Osteocyte (in vitro differentiated cells): ENCODE results near the gene KLHL33. TPM values are rescaled to one million over a fixed set of nuclear protein-coding genes. Genes with fewer than 3 reads are reported as not detected.

Experiments used
- DNase-seq: peaks from one replicate; pipeline ENCODE4 v3.0.0; 2021; ENCODE audit warnings: mixed read lengths; ENCODE audit not compliant: unreplicated experiment; ENCODE audit errors: extremely low spot score
- H3K27ac Mint-ChIP-seq: one replicate; pipeline ENCODE4 v1.8.0; 2021; ENCODE audit warnings: mild to moderate bottlenecking, mixed read lengths; ENCODE audit not compliant: unreplicated experiment
- H3K27me3 Mint-ChIP-seq: one replicate; pipeline ENCODE4 v1.8.0; 2021; ENCODE audit warnings: mixed read lengths; ENCODE audit not compliant: unreplicated experiment
- H3K36me3 Mint-ChIP-seq: one replicate; pipeline ENCODE4 v1.8.0; 2021; ENCODE audit warnings: mixed read lengths; ENCODE audit not compliant: unreplicated experiment
- H3K4me1 Mint-ChIP-seq: one replicate; pipeline ENCODE4 v1.8.0; 2021; ENCODE audit warnings: mixed read lengths; ENCODE audit not compliant: unreplicated experiment
- H3K4me3 Mint-ChIP-seq: one replicate; pipeline ENCODE4 v1.8.0; 2021; ENCODE audit warnings: mild to moderate bottlenecking, moderate library complexity, mixed read lengths; ENCODE audit not compliant: unreplicated experiment
- H3K9me3 Mint-ChIP-seq: one replicate; pipeline ENCODE4 v1.8.0; 2021; ENCODE audit warnings: mixed read lengths; ENCODE audit not compliant: unreplicated experiment
- total RNA-seq: library from RNA; stranded (reverse); gene quantifications from 2 replicates; pipeline ENCODE4 v1.2.1, GENCODE V29; 2021
- TF ChIP-seq, protein P1 (sequence below): fragments of 200-600 bp; sonication (generic); IDR thresholded peaks from 2 replicates; pipeline ENCODE4 v1.5.0; 2021; ENCODE audit warnings: antibody characterized with exemption, mild to moderate bottlenecking, moderate library complexity

Gene KLHL33
- total RNA-seq, 1 donor from 2014 or later = 0.08 TPM

DNA sequence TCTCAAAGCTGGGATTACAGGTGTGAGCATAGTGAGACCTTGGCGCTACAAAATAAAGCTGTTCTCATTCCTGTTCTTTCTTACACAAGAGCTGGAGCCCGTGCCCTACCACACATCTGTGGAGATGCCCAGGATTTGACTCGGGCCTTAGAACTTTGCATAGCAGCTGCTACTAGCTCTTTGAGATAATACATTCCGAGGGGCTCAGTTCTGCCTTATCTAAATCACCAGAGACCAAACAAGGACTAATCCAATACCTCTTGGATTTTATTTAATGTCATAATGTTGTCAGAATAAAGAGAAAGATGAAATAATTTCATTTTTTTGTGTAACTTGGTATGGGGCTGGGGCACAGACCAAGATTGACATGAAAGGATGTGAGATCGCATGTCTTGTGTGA lies 40.8 kb upstream of the KLHL33 start:
- Mint-ChIP-seq H3K9me3 (no peaks in the 10 kb centered on the region), H3K27ac (no peak overlapping the region), H3K4me1 (peaks cover 3% of the 10 kb centered on the region), H3K36me3 (peaks cover 27% of the 10 kb centered on the region), H3K4me3 (no peak overlapping the region), H3K27me3 (no peaks in the 10 kb centered on the region)
- DNase-seq = no peak
- TF ChIP-seq, protein P1, sequence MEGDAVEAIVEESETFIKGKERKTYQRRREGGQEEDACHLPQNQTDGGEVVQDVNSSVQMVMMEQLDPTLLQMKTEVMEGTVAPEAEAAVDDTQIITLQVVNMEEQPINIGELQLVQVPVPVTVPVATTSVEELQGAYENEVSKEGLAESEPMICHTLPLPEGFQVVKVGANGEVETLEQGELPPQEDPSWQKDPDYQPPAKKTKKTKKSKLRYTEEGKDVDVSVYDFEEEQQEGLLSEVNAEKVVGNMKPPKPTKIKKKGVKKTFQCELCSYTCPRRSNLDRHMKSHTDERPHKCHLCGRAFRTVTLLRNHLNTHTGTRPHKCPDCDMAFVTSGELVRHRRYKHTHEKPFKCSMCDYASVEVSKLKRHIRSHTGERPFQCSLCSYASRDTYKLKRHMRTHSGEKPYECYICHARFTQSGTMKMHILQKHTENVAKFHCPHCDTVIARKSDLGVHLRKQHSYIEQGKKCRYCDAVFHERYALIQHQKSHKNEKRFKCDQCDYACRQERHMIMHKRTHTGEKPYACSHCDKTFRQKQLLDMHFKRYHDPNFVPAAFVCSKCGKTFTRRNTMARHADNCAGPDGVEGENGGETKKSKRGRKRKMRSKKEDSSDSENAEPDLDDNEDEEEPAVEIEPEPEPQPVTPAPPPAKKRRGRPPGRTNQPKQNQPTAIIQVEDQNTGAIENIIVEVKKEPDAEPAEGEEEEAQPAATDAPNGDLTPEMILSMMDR = no peak

DNA sequence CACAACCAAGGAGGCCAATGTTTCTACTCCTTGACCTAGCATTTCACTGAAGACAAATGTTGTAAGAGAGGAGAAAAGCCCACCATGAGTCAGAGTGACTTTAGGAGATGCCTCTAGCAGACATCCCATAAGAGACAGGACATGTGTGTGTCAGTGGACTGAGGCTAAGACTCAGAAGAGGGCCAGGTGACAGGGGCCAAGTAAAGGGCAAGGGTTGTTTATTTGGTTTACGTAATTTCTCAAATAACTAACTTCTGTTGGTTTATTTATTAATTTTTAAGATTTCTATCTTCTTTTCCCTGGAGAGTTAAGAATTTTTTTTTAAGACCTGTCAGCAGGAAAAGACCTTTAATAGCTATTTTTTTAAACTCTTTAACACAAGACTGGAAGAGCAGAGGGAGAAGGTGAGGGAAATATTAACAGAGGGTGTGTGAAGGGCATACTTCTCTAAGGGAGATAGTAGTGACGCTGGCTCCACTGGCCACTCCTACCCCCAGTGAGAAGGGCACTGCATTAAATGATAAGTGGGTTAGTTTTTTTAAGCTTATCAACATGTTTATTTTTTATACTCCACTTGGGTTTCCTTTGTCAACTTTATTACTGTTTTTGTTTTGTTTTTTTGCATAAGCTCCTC lies 36.7 kb upstream of the KLHL33 start:
- no peak overlapping the region for H3K4me3 Mint-ChIP-seq
- H3K9me3 Mint-ChIP-seq = no peaks in the 10 kb centered on the region
- no peak for DNase-seq
- TF ChIP-seq, protein P1 = no peak
- peaks cover 16% of the 10 kb centered on the region for H3K4me1 Mint-ChIP-seq
- no peaks in the 10 kb centered on the region for H3K27me3 Mint-ChIP-seq
- H3K27ac Mint-ChIP-seq = no peak overlapping the region
- H3K36me3 Mint-ChIP-seq = peaks cover 26% of the 10 kb centered on the region

DNA sequence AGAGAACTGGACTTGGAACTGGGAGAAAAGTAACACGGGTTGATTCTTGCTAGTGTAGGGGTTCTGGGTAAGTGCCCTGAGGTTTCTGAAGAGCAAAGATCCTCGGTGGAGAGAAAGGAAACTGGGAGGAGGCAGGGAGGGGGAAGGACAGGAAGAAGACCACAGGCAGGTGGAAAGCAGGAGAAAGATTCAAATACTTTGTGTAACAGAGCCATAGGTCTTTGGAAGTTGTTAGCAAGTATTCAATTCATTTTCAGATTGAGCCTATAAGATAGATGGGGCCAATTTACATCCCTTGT lies 34.6 kb upstream of the KLHL33 start:
- peak overlapping the region; percentile 95 for H3K4me3 Mint-ChIP-seq
- H3K36me3 Mint-ChIP-seq = peaks cover 18% of the 10 kb centered on the region

DNA sequence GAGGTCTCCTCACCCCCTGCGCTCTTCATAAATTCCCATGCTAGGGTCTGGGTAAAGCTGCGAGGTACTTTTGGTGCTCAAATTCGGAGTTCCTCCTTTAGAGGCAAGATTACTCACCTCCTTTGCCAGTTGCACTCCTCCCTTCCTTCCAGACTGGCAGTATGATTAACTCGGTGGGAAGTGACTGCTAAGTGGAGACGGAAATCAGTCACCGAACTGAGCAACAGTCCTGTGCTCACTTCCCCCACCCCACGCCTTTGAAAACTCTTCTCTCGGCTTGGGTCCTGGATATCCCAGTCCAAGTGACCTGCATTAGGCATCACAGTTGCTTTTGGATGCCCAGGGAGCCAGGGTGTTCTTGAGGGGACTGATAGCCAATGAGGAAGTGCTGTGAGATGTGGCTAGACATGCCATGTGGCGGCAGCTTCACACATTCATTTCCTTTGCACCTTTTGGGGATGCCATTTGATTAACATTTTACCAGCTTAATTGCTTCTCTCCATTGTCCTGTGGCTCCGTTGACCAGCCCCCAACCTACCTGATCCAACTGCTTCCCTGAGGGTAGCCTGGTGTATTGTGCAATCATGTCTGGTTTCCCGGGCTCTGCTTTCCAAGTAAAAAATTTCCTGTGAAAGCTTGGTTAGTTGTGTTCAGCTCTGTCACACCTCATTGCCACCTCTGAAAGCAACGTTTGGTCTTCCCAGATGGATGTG lies 34.1 kb upstream of the KLHL33 start:
- DNase-seq = no peak
- Mint-ChIP-seq H3K4me3 (peak overlapping the region; percentile 95), H3K4me1 (peaks cover 16% of the 10 kb centered on the region), H3K27me3 (peaks cover 4% of the 10 kb centered on the region), H3K36me3 (peaks cover 15% of the 10 kb centered on the region), H3K9me3 (no peaks in the 10 kb centered on the region), H3K27ac (peak overlapping the region; percentile 91)
- TF ChIP-seq, protein P1 = no peak

More for the DNA sequence above, 34.6 kb upstream of the KLHL33 start:
- peaks cover 4% of the 10 kb centered on the region for H3K27me3 Mint-ChIP-seq
- H3K27ac Mint-ChIP-seq = peak overlapping the region; percentile 91
- peaks cover 16% of the 10 kb centered on the region for H3K4me1 Mint-ChIP-seq
- no peaks in the 10 kb centered on the region for H3K9me3 Mint-ChIP-seq
- TF ChIP-seq, protein P1 = no peak
- no peak for DNase-seq

DNA sequence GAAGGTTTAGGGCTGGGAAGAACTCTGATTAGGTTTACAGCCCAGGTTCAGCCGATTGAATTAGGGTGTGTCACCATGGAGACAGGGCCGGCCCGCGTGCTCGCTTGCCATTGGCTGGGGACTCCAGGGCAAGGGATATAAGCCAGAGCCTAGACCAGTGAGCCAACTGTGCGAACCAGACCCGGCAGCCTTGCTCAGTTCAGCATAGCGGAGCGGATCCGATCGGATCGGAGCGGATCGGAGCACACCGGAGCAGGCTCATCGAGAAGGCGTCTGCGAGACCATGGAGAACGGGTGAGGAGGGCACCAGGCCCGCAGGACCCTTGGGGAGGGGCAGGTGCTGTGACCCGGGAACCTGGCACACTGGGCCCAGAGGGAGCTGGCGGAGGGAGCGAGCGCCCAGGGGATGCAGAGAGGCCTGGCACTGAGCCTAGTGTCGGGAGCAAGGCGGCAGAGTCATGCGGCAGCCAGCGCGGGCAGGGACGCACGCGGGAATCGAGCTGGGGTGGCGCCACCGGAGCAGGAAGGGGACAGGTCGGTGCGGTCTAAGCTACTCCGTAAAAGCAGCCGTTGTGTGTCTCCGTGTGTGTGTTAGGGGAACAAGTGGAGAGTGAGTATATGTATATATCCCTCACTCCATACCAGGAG lies 33.4 kb upstream of the KLHL33 start, which contains the start of gene PNP:
Gene PNP (plus strand): TSS at position 165 of the 648 bp plus-strand sequence. CDS start 119 bp downstream, at position 284.
- Mint-ChIP-seq H3K27me3 (peaks cover 9% of the 10 kb centered on the region), H3K4me3 (peak within 1 kb of the TSS; percentile 95), H3K36me3 (peaks cover 9% of the 10 kb centered on the region), H3K27ac (peak within 1 kb of the TSS; percentile 91), H3K4me1 (peaks cover 16% of the 10 kb centered on the region), H3K9me3 (no peaks in the 10 kb centered on the region)
- TF ChIP-seq, protein P1 = no peak
- peak; percentile 91 for DNase-seq
